ENCODE data around the gene OMP. TPM values are rescaled to one million over a fixed set of nuclear protein-coding genes. Genes with fewer than 3 reads are reported as not detected.

The OMP gene
- polyA plus RNA-seq, result not detected in 2 replicates
- polyA minus RNA-seq, result 2.3 TPM in 1 of 2 replicates, not detected in the other

DNA sequence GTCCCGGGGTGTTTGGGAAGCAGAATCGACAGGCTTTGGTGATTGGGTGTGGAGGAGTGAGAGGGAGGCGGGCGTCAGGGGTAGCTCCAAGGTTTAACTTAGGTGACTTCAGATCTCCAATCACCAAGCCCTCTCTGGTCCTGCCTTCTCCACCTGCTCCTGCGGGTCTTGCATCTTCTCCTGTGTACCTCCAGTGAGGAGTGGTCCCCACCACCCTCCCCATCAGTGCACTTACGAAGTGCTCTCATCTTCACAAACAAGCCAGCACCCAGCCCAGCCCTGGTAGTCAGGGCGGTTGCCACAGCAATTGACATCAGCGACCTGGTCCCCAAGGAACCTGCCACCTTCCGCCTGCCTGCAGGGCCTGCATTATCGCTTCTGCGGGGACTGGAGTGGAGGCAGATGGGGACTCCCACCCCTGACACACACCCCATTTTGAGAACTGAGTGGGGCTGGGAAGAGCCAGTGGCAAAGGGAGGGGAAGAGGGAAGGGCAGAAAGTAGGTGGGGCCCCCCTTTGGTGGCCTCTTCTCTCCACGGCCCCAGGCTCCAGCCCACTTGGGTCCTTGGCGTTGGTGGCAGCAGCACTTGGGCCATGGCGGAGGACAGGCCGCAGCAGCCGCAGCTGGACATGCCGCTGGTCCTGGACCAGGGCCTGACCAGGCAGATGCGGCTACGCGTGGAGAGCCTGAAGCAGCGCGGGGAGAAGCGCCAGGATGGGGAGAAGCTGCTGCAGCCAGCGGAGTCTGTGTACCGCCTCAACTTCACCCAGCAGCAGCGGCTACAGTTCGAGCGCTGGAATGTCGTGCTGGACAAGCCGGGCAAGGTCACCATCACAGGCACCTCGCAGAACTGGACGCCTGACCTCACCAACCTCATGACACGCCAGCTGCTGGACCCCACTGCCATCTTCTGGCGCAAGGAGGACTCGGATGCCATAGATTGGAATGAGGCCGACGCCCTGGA is at the start of gene OMP:
Gene OMP (plus strand): TSS at position 595 of the 965 bp plus-strand sequence. CDS start 0 bp downstream, at position 595.
- no peaks in the 10 kb centered on the region for H3K9me2 ChIP-seq (ENCODE audit: insufficient read depth, low read length)
- TF ChIP-seq POLR2AphosphoS5 (IDR thresholded peaks at IDR 0.05), result no peak
- TF ChIP-seq, protein P1, sequence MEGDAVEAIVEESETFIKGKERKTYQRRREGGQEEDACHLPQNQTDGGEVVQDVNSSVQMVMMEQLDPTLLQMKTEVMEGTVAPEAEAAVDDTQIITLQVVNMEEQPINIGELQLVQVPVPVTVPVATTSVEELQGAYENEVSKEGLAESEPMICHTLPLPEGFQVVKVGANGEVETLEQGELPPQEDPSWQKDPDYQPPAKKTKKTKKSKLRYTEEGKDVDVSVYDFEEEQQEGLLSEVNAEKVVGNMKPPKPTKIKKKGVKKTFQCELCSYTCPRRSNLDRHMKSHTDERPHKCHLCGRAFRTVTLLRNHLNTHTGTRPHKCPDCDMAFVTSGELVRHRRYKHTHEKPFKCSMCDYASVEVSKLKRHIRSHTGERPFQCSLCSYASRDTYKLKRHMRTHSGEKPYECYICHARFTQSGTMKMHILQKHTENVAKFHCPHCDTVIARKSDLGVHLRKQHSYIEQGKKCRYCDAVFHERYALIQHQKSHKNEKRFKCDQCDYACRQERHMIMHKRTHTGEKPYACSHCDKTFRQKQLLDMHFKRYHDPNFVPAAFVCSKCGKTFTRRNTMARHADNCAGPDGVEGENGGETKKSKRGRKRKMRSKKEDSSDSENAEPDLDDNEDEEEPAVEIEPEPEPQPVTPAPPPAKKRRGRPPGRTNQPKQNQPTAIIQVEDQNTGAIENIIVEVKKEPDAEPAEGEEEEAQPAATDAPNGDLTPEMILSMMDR (IDR thresholded peaks at IDR 0.05; ENCODE audit: poor library complexity, severe bottlenecking), result no peak
- no peak for TF ChIP-seq SMC3 (conservative IDR thresholded peaks at IDR 0.05; ENCODE audit: poor library complexity)
- no peak for TF ChIP-seq TAF1 (IDR thresholded peaks at IDR 0.05; ENCODE audit: low read depth)
- no peak for TF ChIP-seq RAD21 (conservative IDR thresholded peaks at IDR 0.05)
- TF ChIP-seq, protein P2, sequence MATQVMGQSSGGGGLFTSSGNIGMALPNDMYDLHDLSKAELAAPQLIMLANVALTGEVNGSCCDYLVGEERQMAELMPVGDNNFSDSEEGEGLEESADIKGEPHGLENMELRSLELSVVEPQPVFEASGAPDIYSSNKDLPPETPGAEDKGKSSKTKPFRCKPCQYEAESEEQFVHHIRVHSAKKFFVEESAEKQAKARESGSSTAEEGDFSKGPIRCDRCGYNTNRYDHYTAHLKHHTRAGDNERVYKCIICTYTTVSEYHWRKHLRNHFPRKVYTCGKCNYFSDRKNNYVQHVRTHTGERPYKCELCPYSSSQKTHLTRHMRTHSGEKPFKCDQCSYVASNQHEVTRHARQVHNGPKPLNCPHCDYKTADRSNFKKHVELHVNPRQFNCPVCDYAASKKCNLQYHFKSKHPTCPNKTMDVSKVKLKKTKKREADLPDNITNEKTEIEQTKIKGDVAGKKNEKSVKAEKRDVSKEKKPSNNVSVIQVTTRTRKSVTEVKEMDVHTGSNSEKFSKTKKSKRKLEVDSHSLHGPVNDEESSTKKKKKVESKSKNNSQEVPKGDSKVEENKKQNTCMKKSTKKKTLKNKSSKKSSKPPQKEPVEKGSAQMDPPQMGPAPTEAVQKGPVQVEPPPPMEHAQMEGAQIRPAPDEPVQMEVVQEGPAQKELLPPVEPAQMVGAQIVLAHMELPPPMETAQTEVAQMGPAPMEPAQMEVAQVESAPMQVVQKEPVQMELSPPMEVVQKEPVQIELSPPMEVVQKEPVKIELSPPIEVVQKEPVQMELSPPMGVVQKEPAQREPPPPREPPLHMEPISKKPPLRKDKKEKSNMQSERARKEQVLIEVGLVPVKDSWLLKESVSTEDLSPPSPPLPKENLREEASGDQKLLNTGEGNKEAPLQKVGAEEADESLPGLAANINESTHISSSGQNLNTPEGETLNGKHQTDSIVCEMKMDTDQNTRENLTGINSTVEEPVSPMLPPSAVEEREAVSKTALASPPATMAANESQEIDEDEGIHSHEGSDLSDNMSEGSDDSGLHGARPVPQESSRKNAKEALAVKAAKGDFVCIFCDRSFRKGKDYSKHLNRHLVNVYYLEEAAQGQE (IDR thresholded peaks at IDR 0.05; ENCODE audit: borderline replicate concordance), result no peak
- no peak for TF ChIP-seq MXI1 (conservative IDR thresholded peaks at IDR 0.05; ENCODE audit: poor library complexity, severe bottlenecking)
- TF ChIP-seq EZH2 (IDR thresholded peaks at IDR 0.05; ENCODE audit: borderline replicate concordance, insufficient read depth, low read length, poor library complexity, severe bottlenecking), result no peak
- TF ChIP-seq EP300 (conservative IDR thresholded peaks at IDR 0.05; ENCODE audit: poor library complexity, severe bottlenecking), result no peak
- H3K27ac ChIP-seq (ENCODE audit: low read length), result no peak within 1 kb of the TSS
- no peak within 1 kb of the TSS for H3K4me3 ChIP-seq (ENCODE audit: low read length)
- H3K9ac ChIP-seq (ENCODE audit: low read length), result no peak within 1 kb of the TSS
- H3K79me2 ChIP-seq (replicated peaks; ENCODE audit: insufficient read depth, low read length), result no peaks in the 10 kb centered on the region
- no peaks in the 10 kb centered on the region for H3K36me3 ChIP-seq (ENCODE audit: insufficient read depth, low read length)
- no peaks in the 10 kb centered on the region for H3F3A ChIP-seq (ENCODE audit: insufficient read depth, low read length, poor library complexity, severe bottlenecking)
- no peaks in the 10 kb centered on the region for H3K27me3 ChIP-seq (ENCODE audit: insufficient read depth, low read depth, low read length)
- no peaks in the 10 kb centered on the region for H3K9me3 ChIP-seq (ENCODE audit: low read length)
- no peak within 1 kb of the TSS for H3K4me2 ChIP-seq (ENCODE audit: low read length)
- no peaks in the 10 kb centered on the region for H4K20me1 ChIP-seq (ENCODE audit: insufficient read depth)
- H2AFZ ChIP-seq (ENCODE audit: low read depth, low read length), result no peak within 1 kb of the TSS

- Histone ChIP-seq H3K27ac (ENCODE audit: low read length) (no peak overlapping the region), H4K20me1 (ENCODE audit: insufficient read depth) (no peaks in the 10 kb centered on the region), H3K4me2 (ENCODE audit: low read length) (no peak overlapping the region), H3K27me3 (ENCODE audit: insufficient read depth, low read depth, low read length) (no peaks in the 10 kb centered on the region), H2AFZ (ENCODE audit: low read depth, low read length) (no peak overlapping the region), H3K9ac (ENCODE audit: low read length) (no peak overlapping the region), H3K36me3 (ENCODE audit: insufficient read depth, low read length) (no peaks in the 10 kb centered on the region), H3K79me2 (replicated peaks; ENCODE audit: insufficient read depth, low read length) (no peaks in the 10 kb centered on the region), H3K9me3 (ENCODE audit: low read length) (no peaks in the 10 kb centered on the region), H3K4me3 (ENCODE audit: low read length) (no peak overlapping the region), H3F3A (ENCODE audit: insufficient read depth, low read length, poor library complexity, severe bottlenecking) (no peaks in the 10 kb centered on the region), H3K9me2 (ENCODE audit: insufficient read depth, low read length) (no peaks in the 10 kb centered on the region)
- TF ChIP-seq TAF1 (IDR thresholded peaks at IDR 0.05; ENCODE audit: low read depth) (no peak), SMC3 (conservative IDR thresholded peaks at IDR 0.05; ENCODE audit: poor library complexity) (no peak), POLR2AphosphoS5 (IDR thresholded peaks at IDR 0.05) (no peak), RAD21 (conservative IDR thresholded peaks at IDR 0.05) (no peak), EP300 (conservative IDR thresholded peaks at IDR 0.05; ENCODE audit: poor library complexity, severe bottlenecking) (no peak), EZH2 (IDR thresholded peaks at IDR 0.05; ENCODE audit: borderline replicate concordance, insufficient read depth, low read length, poor library complexity, severe bottlenecking) (no peak), MXI1 (conservative IDR thresholded peaks at IDR 0.05; ENCODE audit: poor library complexity, severe bottlenecking) (no peak)
- TF ChIP-seq, protein P1 (IDR thresholded peaks at IDR 0.05; ENCODE audit: poor library complexity, severe bottlenecking), result no peak
- TF ChIP-seq, protein P2 (IDR thresholded peaks at IDR 0.05; ENCODE audit: borderline replicate concordance), result no peak
These were observed 49.2 kb upstream of the OMP start for GRCh38 chr11:77053217-77054015.
